WTC11 (cell line): ENCODE measurements around the gene FBXL16. TPM values are rescaled to one million over a fixed set of nuclear protein-coding genes. Genes with fewer than 3 reads are reported as not detected.

Source experiments
- ATAC-seq: fragments of 200-7000 bp; cut with Tn5 transposase; 2 replicates; pipeline ENCODE4 v1.10.0; 2021; ENCODE audit warnings: mild to moderate bottlenecking, moderate library complexity
- CTCF ChIA-PET: fragments of 300-600 bp; sonication (Branson Sonifier 250); formaldehyde crosslinking; loops from one replicate; lab custom pipeline; 2021; ENCODE audit warnings: antibody characterized with exemption; lab: Charles Lee
- POLR2A ChIA-PET: fragments of 350-600 bp; sonication (Branson Sonifier 250); formaldehyde crosslinking; loops from one replicate; lab custom pipeline; 2021; ENCODE audit warnings: antibody characterized with exemption; lab: Charles Lee
- DNase-seq: peaks from one replicate; pipeline ENCODE4 v3.0.0; 2021; ENCODE audit warnings: low spot score
- H3K27ac Mint-ChIP-seq: 2 replicates; pipeline ENCODE4 v1.8.0; 2021; ENCODE audit warnings: mixed read lengths
- H3K27me3 Mint-ChIP-seq: 2 replicates; pipeline ENCODE4 v1.8.0; 2021; ENCODE audit warnings: low read depth, mild to moderate bottlenecking, moderate library complexity, mixed read lengths
- H3K36me3 Mint-ChIP-seq: 2 replicates; pipeline ENCODE4 v1.8.0; 2021; ENCODE audit warnings: mixed read lengths
- H3K4me1 Mint-ChIP-seq: 2 replicates; pipeline ENCODE4 v1.8.0; 2022; ENCODE audit warnings: mixed read lengths
- H3K4me3 Mint-ChIP-seq: 2 replicates; pipeline ENCODE4 v1.8.0; 2021; ENCODE audit warnings: mild to moderate bottlenecking, moderate library complexity, mixed read lengths
- H3K9me3 Mint-ChIP-seq: 2 replicates; pipeline ENCODE4 v1.8.0; 2021; ENCODE audit warnings: mixed read lengths
- CREB1 ChIP-seq: sonication (generic); formaldehyde crosslinking; IDR thresholded peaks from 2 replicates; pipeline ENCODE4 v1.8.0; 2023; ENCODE audit warnings: mild to moderate bottlenecking, missing genetic modification reagents
- E2F4 ChIP-seq: sonication (generic); formaldehyde crosslinking; IDR thresholded peaks from 2 replicates; pipeline ENCODE4 v1.8.1; 2022; ENCODE audit warnings: low read depth, mild to moderate bottlenecking, moderate library complexity, missing genetic modification reagents, borderline replicate concordance
- ESRRA ChIP-seq: sonication (generic); formaldehyde crosslinking; IDR thresholded peaks from 2 replicates; pipeline ENCODE4 v1.8.1; 2022; ENCODE audit warnings: mild to moderate bottlenecking, missing genetic modification reagents, borderline replicate concordance
- GABPB1 ChIP-seq: sonication (generic); formaldehyde crosslinking; IDR thresholded peaks from 2 replicates; pipeline ENCODE4 v1.8.1; 2023; ENCODE audit warnings: mild to moderate bottlenecking, missing genetic modification reagents
- MYBL2 ChIP-seq: sonication (generic); formaldehyde crosslinking; IDR thresholded peaks from 2 replicates; pipeline ENCODE4 v1.8.1; 2023; ENCODE audit warnings: mild to moderate bottlenecking, moderate library complexity, missing genetic modification reagents
- NFATC4 ChIP-seq: fragments of 250-450 bp; sonication (Bioruptor Pico); IDR thresholded peaks from 2 replicates; pipeline ENCODE4 v1.9.0; 2021; ENCODE audit warnings: mild to moderate bottlenecking
- NR2C2 ChIP-seq: sonication (generic); formaldehyde crosslinking; IDR thresholded peaks from 2 replicates; pipeline ENCODE4 v1.8.0; 2022; ENCODE audit warnings: mild to moderate bottlenecking, missing genetic modification reagents
- SMAD3 ChIP-seq: sonication (generic); formaldehyde crosslinking; IDR thresholded peaks from 2 replicates; pipeline ENCODE4 v1.8.0; 2022; ENCODE audit warnings: missing genetic modification reagents, mild to moderate bottlenecking, borderline replicate concordance
- USF1 ChIP-seq: sonication (generic); formaldehyde crosslinking; IDR thresholded peaks from 2 replicates; pipeline ENCODE4 v1.8.0; 2022; ENCODE audit warnings: mild to moderate bottlenecking, missing genetic modification reagents
- USF2 ChIP-seq: sonication (generic); formaldehyde crosslinking; IDR thresholded peaks from 2 replicates; pipeline ENCODE4 v1.8.1; 2023; ENCODE audit warnings: mild to moderate bottlenecking, missing genetic modification reagents, moderate library complexity
- ZNF232 ChIP-seq: sonication (generic); formaldehyde crosslinking; IDR thresholded peaks from 2 replicates; pipeline ENCODE4 v1.8.0; 2022; ENCODE audit warnings: mild to moderate bottlenecking, missing genetic modification reagents
- total RNA-seq: library from RNA; stranded (reverse); gene quantifications from 3 replicates; pipeline ENCODE4 v1.2.3, GENCODE V29; 2021
- TF ChIP-seq, protein P1 (sequence below): sonication (generic); formaldehyde crosslinking; IDR thresholded peaks from 2 replicates; pipeline ENCODE4 v1.8.1; 2023; ENCODE audit warnings: mild to moderate bottlenecking, missing genetic modification reagents
- TF ChIP-seq, protein P2 (sequence below): sonication (generic); formaldehyde crosslinking; IDR thresholded peaks from 2 replicates; pipeline ENCODE4 v1.8.1; 2023; ENCODE audit warnings: mild to moderate bottlenecking, moderate library complexity, missing genetic modification reagents

The FBXL16 gene
- total RNA-seq, 1 experiment from 2014 or later: 22.7 TPM

DNA sequence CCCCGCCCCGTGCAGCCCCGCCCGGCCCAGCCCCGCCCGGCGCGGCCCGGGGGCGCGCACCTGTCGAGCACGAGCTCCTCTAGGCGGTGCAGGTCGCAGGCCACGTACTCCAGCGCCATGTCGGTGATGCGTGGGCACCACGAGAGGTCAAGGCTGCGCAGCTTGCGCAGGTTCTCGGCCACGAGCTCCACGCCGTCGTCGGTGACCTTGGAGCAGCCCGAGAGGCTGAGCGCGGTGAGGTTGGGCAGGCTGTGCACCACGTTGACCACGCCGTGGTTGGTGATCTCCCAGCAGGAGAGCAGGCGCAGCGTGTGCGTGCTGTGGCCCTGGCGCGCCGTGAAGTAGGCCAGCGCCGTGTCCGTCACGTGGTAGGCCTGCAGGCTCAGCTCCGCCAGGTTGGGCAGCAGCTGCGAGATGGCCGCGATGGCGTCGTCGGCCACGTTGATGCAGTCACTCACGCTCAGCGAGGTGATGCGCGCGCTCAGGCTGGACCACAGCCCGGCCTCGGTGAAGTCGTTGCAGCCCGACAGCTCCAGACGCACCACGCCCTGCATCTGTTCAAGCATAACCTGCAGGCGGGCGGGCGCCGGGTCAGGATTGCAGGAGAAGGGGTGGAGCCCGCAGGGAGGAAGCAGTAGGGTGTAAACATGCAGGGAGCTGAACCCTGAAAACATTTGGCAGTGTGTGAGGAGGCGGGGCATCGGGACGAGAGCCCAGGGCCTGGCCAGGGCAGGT is 10.1 kb downstream of the FBXL16 start (continued):
- peak; percentile 73; the same call in 1 of the 2 replicates for TF ChIP-seq E2F4 (CRISPR knock-in tag)
- TF ChIP-seq NR2C2 (CRISPR knock-in tag): no peak
- TF ChIP-seq CREB1 (CRISPR knock-in tag): 0 out of 2 replicates have a peak, but pooled peaks have one; percentile 36
- peak; percentile 86 for TF ChIP-seq USF2 (CRISPR knock-in tag)
- TF ChIP-seq ESRRA (CRISPR knock-in tag): peak; percentile 71; the same call in 1 of the 2 replicates
- no peak for TF ChIP-seq GABPB1 (CRISPR knock-in tag)
- TF ChIP-seq USF1 (CRISPR knock-in tag): peak; percentile 68
- TF ChIP-seq ZNF232 (CRISPR knock-in tag): 0 out of 2 replicates have a peak, but pooled peaks have one; percentile 19
- peak; percentile 86 for TF ChIP-seq MYBL2
- TF ChIP-seq SMAD3: 0 out of 2 replicates have a peak, but pooled peaks have one; percentile 46

- Mint-ChIP-seq H3K4me1 (peaks cover 4% of the 10 kb centered on the region; the same call in 1 of the 2 replicates), H3K4me3 (peak overlapping the region; percentile 71), H3K36me3 (no peaks in the 10 kb centered on the region), H3K27ac (no peak overlapping the region), H3K9me3 (no peaks in the 10 kb centered on the region), H3K27me3 (peaks cover 75% of the 10 kb centered on the region)
- ChIA-PET POLR2A (interaction anchor here (1.0 to 2.0 kb wide), 5 partner anchors 10 to 93 kb away, joined by 3 to 6 read pairs (median 3); partner anchors contain the start of genes CHTF18, JMJD8 and RPUSD1), CTCF (interaction anchor here (1.0 to 2.5 kb wide), 17 partner anchors 8 to 207 kb away, joined by 3 to 12 read pairs (median 5); partner anchors contain the start of genes CHTF18, CIAO3, JMJD8 and METRN)
- ATAC-seq: peak; percentile 41
- DNase-seq: no peak
- TF ChIP-seq ZNF232 (CRISPR knock-in tag): no peak
- TF ChIP-seq, protein P1, sequence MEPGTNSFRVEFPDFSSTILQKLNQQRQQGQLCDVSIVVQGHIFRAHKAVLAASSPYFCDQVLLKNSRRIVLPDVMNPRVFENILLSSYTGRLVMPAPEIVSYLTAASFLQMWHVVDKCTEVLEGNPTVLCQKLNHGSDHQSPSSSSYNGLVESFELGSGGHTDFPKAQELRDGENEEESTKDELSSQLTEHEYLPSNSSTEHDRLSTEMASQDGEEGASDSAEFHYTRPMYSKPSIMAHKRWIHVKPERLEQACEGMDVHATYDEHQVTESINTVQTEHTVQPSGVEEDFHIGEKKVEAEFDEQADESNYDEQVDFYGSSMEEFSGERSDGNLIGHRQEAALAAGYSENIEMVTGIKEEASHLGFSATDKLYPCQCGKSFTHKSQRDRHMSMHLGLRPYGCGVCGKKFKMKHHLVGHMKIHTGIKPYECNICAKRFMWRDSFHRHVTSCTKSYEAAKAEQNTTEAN (CRISPR knock-in tag): no peak
Measured at GRCh38 chr16:694863-695354, 10.7 kb downstream of the FBXL16 start.

- ATAC-seq: peak; percentile 11
- POLR2A ChIA-PET: interaction anchor here (0.6 to 1.5 kb wide), 3 partner anchors 11 to 27 kb away, joined by 3 to 4 read pairs (median 4); partner anchors contain the start of gene ANTKMT
- H3K9me3 Mint-ChIP-seq: no peaks in the 10 kb centered on the region
- H3K4me3 Mint-ChIP-seq: peak overlapping the region; percentile 71
- peaks cover 69% of the 10 kb centered on the region for H3K27me3 Mint-ChIP-seq
- peak; percentile 61 for DNase-seq
- no peaks in the 10 kb centered on the region for H3K36me3 Mint-ChIP-seq
- H3K4me1 Mint-ChIP-seq: peaks cover 7% of the 10 kb centered on the region
- no peak overlapping the region for H3K27ac Mint-ChIP-seq
- CTCF ChIA-PET: interaction anchor here (1.0 to 2.5 kb wide), 7 partner anchors 8 to 107 kb away, joined by 3 to 12 read pairs (median 5); partner anchors contain the start of genes CIAO3, GNG13 and RHOT2
- TF ChIP-seq, protein P2, sequence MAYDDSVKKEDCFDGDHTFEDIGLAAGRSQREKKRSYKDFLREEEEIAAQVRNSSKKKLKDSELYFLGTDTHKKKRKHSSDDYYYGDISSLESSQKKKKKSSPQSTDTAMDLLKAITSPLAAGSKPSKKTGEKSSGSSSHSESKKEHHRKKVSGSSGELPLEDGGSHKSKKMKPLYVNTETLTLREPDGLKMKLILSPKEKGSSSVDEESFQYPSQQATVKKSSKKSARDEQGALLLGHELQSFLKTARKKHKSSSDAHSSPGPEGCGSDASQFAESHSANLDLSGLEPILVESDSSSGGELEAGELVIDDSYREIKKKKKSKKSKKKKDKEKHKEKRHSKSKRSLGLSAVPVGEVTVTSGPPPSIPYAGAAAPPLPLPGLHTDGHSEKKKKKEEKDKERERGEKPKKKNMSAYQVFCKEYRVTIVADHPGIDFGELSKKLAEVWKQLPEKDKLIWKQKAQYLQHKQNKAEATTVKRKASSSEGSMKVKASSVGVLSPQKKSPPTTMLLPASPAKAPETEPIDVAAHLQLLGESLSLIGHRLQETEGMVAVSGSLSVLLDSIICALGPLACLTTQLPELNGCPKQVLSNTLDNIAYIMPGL (CRISPR knock-in tag): peak; percentile 20; the same call in 1 of the 2 replicates
- TF ChIP-seq NFATC4: no peak
Measured at GRCh38 chr16:694187-694862, 11.3 kb downstream of the FBXL16 start.
